Dermis microvascular lymphatic vessel endothelial cell (primary cell): Measurements from ENCODE around the gene ADNP. TPM values are rescaled to one million over a fixed set of nuclear protein-coding genes. Genes with fewer than 3 reads are reported as not detected.
A peak's percentile ranks its signal among the peaks of the same experiment; 100 is the strongest.

ENCODE experiments used
- DNase-seq, 2 donors: peaks; one replicate each; pipeline versions ENCODE4 v3.0.0 to v3.0.0-alpha.2; 2010; ENCODE audit warnings: low read depth in 2 of 2
- total RNA-seq: library from RNA; depleted of rRNA; stranded (reverse); fragments of >200 nt; gene quantifications from 2 replicates; pipeline ENCODE4 v1.2.1, GENCODE V29; 2014

Gene ADNP
- total RNA-seq, 1 donor from 2014 or later: 28.6 TPM

DNA sequence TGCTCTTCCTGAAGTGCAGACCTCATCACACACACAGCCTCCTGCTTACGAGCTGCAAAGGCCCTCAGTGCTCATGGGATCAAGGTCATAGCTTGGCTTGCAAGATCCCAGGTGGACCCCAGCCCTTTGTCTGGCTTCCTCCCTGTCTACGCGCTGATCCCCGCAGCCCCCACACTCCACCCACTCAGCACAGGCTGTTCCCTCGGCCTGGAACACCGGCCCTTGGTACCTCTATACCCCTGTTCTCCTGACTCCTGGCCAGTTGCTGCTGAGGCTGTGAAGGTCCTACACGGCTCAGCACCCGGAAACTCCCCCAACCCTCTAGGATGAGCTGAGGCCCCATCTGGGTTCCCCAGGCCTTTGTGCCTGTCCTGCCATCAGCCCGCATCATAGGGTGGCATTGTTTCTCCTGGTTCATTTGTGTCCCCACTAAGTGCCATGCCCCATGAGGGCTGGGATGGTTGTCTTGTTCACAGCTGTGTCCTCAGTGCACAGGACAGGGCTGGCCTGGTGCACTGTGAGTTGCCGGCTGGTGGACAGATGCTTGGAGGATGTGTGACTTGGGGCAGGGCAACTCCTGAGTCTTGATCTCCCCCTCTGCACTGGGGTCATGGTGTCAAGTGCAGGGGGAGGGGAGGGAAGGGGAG lies 57.0 kb downstream of the ADNP start:
- DNase-seq: no peak

DNA sequence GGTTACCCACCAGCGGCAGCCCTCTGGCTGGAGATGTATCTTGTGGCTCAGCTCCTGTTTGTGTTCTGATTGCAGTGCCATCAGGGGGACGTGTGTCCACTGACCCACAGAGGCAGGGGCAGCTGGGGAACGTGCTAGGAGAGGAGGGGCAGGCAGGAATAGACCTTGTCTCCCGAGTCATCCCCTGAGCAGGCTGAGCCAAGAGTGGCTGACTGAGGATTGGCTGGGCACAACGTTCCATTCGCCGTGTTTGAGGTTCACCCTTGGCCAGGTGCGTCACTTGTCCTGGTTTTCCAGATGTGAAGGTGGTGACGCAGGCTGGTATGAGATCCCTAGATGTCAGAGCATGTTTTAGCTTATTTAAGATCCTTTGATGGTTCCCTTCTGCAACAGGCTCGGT lies 57.7 kb downstream of the ADNP start:
- no peak for DNase-seq

DNA sequence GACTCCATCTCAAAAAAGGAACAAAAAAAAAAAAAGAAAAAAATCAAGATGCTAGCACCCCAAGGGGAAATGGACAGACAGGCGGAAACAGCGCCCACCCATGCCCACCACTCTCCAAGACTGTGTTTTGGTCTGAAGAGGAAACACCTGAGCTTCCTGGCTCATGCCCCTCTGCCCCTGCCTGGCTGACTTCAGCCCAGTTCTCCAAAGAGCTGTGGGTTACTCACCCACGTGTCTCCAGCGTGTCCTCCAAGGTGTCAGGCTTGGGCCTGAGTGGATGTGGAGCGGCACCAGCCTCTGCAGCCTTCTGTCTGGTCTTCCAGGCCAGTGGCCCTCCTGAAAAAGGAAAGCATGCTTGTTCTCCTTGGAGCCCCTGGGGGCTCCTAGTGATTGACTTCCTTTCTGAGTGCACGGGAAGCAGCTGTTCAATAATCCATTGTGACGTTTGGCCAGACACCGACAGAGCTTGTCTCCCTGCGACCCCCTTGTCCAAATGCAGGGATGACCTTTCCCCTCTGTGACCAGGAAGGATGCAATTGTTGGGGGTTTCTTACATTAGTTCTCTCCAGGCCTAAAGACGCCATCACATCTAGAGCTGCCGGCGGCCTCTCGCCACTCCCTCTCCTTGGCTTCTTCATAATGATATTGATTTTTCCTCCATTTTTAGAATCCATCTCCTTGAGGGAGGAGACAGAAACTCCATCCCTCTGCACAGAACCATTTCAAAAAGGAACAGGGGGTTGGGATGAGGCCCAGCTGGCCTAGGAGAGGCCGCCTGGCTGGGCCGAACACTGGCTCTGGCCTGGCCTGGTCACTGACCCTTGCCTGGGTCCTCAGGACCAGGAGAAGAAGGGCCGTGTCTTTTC lies 58.4 kb downstream of the ADNP start:
- peak in 1 of 2 donors; percentile 28 for DNase-seq

DNA sequence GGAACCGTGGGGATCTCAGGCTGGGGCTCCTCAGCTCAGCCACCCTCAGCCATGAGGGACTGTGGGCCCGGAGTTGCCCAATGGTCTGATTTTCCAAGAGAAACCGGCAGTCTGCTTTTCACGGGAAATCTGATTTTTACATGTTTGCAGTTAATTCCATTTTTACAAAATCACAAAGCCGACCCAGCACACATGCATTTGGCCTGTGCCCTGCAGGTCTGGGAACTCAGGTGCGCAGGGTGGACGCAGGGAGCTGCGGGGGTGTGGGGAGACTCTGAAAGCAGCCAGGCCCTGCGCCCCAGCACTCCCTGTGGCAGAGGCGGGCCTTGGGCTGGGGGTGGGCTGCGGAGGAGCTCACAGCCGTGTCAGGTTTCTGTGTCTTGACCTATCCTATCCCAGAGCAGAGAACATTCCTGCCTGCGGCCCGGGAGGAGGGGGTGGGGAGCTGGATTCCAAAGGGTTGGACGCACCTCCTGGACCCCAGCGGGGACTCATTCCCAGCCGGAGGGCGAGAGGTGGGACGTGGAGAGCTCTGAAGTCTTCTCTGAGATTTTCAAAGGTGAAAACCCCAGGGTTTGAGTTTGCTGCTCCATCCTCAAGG lies 60.6 kb downstream of the ADNP start:
- DNase-seq: no peak

DNA sequence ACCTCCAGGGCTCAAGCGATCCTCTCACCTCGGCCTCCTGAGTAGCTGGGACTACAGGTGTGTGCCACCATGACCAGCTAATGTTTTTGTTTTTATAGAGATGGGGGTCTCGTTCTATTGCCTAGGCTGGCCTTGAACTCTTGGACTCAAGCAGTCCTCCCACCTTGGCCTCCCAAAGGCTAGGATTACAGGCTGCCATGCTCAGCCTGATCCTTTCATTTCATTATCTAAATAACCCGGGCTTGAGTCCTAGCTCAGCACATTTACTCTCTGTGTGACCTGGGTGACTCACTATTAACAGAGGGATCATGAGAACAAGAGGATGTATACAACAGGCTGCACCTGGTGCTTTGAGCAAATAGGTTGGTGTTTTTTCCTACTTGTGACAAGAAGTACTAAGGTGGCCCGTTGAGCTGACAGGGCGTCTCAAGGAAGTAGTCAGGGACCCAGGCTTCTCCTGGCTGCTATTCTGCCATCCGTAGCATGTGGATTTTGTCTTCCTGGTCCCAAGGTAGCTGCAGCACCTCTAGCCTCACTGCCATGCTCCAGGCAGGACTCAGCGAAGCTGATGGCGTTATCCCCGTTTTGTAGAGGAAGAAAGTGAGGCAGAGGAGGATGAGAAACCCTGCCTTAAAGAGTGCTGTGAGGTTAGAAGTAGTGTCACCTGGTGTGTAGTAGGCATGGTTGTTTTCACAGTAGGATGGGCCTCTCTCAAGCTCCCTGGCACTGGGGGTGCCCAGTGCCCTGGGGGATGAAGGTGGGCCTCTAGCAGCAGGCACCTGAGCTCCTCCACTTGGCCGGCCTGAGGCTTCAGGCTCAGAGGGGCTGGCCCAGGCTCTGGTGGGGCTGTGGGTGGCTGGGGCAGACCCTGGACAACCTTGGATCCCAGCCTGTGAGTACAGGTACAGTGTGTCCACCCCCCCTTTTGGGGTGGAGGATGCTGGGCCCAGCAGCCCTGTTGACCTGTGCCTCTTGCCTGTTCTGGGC lies 62.4 kb downstream of the ADNP start:
- peak in 1 of 2 donors; percentile 19 for DNase-seq

DNA sequence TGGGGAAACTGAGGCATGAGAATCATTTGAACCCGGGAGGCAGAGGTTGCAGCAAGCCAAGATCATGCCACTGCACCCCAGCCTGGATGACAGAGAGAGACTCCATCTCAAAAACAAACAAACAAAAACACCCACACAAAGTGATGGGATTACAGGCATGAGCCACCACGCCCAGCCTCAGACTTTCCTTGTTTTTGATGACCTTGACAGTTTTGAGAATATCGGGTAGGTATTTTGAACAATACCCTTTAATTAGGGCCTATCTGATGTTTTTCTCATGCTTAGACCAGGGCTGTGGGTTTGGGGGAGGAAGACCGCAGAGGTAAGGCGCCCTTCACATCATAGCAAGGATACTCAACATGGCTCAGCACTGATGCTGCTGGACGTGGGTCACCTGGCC lies 63.4 kb downstream of the ADNP start:
- DNase-seq: no peak

DNA sequence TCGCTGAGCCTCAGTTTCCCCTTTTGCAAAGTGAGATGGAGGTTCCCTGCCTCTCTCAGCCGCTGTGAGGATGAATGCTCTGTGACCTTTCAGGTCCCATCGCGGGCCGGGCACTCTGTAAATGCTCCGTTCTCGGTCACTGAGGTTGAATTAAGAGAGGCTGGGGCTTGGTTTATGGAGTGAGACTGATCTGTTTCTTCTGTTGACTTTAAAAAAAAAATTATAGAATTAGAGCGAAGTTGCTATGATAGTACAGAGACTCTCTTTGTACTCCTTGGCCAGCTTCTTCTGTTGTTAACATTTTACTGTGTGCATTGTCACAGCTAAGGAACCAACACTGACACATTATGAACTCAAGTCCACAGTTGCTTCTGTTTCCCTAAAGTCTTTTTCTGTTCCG lies 64.4 kb downstream of the ADNP start:
- DNase-seq: no peak

DNA sequence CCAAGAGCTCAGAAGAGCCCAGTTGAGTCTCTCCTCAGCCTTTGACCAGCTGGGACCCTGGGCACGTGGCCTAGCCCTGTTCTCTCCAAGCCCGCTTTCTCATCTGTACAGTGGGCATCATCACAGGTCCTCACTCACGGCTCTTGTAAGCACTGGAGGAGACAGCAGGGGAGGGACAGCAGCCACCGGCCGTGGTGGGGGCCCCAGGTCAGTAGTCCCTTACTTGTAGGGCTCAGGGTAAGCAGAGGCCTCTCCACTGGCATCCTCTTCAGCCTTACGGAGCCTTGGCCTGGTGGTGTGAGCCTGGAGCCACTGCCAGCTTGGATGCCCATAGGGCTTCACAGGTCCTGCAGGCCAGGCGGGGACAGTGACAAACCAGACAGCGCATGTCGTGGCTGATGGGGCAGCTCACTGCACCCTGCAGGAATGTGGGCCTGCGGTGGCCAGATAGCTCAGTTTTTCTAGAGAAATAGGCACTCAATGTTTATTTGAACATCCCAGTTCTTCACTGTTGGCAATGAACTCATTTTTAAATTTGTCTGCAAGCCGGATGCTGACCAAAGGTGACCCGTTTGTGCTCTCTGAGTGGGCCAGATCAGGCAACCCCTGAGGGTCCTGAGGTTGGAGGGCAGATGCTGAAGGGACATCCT lies 65.1 kb downstream of the ADNP start:
- DNase-seq: no peak

DNA sequence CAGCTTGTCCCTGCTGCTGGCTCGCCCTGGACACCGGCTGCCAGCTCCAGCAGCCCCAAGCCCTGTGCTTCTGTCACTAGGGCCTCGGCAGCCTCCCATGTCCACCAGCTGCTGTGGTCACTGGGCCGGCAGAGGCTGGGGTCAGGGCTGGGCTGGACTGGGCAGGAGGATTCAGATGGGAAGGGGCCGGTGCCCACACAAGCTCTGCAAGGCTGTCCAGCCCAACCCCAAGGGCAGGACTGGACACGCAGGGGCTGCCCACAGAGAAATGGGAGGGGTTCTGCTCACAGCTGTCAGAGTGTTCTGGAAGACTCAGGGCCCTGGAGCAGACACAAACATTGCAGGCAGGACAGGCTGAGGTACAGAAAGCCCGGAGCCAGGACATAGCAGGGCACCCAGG lies 65.6 kb downstream of the ADNP start:
- DNase-seq: no peak

DNA sequence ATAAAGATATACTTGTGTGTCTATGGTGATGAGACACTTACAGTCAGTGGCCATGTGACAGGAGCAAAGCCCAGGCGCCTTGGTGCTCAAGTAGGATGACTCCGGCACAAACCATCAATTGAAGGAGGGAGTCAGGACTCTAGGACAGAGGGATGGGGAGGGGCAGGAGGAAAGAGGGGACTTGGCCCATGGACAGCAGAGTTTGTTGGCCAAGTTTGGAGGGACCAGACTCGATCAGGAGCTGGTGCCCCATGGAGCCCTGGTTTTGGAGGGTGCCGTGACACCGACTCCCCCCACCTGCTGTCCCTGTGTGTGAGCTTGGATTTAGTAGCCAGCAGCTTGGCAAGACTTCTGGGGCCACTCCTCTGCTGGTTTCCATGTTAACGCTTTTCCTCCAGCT lies 66.1 kb downstream of the ADNP start:
- DNase-seq: no peak

DNA sequence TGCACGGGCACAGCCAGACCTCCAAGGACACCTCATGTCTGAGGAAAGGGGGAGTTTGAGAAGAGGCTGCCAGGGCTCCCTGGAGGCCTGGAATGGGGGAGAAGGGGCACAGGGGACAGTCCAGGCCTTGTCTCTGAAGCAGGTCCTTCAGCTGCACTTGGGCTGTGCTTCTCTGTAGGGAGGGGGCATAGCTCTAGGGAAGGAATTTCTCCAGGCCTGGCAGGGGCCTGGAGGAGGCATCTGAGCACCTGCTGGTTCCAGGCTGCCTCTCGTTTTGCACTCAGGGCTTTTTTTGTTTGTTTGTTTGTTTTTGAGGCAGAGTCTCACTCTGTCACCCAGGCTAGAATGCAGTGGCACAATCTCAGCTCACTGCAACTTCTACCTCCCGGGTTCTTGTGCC lies 68.7 kb downstream of the ADNP start:
- DNase-seq: no peak

DNA sequence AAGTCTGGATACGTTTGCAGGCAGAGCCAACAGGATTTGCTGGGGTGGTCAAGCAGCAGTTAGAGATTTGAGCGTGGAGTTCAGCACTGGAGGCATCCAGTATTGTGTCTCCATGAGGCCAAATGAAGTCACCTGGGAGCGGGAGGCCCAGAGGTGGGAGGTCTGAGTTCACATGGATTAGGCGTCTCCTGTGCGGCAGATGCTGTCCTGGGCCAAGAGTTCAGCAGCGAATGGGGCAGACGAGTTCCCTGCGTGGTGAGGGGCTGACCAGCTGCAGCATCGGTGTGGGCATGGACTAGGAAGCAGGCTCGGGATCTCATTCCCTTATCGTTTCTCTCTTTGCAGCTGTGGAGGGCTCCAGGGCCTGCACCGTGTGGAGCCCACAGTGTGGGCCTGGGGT lies 70.2 kb downstream of the ADNP start:
- no peak for DNase-seq

DNA sequence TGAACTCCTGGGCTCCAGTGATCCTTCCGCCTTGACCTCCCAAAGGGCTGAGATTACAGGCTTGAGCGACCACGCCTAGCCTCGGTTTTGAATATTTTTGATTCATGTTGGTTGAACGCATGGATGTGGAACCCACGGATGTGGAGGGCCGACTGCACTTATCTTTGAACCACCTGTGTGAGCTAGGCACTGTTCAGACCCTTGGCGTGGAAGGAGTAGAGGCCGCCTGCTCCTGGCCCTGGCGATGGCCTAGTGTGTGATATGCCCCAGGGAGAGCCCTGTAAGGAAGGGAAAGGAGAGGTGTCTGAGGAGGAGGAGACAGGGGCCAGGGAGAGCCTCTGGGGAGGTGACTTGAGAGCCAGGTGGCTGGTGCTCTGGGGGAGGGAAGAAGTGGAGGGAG lies 72.1 kb downstream of the ADNP start:
- no peak for DNase-seq

DNA sequence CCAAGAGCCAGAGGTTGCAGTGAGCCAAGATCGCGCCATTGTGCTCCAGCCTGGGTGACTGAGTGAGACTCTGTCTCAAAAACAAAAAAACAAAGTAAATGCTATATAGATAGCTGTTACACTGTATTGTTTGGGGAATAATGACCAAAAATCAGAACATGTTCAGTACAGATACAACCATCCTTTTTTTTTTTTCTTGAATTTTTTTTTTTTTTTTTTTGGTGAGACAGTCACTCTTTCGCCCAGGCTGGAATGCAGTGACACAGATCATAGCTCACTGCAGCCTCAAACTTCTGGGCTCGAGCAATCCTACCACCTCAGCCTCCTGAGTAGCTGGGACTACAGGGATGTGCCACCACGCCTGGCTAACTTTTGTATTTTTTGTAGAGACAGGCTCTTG lies 72.7 kb downstream of the ADNP start:
- DNase-seq: no peak

DNA sequence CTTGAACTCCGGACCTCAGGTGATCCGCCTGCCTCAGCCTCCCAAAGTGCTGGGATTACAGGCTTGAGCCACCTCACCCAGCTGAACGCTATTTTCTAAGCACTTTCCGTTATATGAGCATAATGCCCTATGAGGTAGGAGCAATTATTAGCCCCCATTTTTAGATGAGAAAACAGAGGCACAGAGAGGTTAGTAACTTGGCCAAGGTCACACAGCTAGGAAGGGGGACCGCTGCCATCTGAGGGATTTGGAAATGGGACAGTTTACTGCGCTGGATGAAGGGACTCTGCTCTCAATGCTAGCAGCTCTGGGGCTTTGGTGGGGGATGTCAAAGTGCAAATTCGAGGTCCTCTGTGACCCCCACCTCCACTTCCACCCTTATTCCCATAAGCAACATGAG lies 73.9 kb downstream of the ADNP start:
- DNase-seq: no peak

DNA sequence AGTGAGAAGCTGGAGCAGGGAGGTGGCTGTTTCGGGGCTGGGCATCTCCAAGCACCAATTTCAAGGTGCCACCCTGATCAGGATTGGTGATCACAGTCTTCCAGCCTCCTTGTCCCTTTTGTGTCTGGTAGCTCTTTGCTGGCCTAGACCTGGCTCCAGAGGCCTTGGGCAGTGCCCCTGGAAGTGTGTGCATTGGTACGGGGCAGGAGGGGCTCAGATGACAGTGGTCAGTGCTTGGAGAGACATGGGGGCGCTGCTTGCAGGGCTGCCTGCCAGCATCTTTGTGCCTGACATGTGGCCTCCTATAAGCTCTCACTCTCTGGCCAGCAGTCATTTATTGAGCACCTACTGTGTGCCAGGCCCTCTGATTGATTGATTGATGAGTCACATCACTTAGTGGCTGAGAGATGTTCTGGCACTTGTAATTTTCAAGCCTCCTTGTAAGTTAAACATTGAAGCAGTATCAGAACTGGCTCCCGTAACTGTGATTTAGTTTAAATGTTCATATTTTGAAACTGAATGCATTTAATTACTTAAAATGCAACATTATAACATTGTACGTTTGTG lies 74.7 kb downstream of the ADNP start:
- no peak for DNase-seq

DNA sequence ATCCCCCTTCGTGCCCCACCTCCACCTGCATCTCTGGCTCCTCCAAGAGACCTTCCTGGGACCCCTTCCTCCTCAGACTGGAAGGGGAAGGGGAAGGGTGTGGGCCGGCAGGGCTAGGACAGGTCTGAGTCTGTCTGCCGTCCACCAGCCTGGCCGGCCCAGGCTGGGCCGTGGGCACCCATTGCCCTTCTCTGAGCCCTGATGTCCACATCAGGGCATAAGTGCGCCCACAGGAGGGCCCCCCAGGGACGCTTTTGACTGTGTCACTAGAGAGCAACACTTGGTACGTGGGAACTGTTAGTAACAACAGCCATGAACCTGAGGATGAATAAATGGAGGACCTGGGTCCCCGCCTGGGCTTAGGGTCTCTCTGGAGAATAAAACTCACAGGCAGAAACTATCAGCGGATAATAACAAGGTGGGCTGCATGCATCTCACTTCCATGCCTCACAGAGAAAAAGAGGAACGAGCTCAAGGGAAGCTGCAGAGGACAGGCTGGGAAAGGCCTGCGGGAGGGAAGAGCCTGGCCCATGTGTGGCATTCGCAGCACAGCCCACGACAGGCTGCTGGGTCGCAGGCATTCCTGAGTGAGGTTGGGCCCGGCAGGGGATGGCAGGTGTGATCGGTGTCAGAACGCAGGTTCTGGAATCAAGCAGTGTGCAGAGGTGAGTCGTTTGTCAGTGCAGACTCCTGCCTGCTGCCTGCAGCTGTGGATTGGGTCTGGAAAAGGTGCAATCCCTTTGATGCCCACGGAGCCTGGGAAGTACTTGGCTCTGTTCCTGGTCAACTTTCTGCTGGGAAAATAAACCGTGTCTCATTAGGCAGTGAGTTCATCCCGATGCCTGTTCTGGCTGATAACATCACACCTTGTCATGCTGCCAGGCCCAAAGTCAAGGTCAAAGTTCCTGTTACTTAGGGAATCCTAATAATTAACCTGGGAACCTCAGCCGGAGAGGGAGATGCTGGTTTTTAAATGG lies 75.5 kb downstream of the ADNP start:
- no peak for DNase-seq

DNA sequence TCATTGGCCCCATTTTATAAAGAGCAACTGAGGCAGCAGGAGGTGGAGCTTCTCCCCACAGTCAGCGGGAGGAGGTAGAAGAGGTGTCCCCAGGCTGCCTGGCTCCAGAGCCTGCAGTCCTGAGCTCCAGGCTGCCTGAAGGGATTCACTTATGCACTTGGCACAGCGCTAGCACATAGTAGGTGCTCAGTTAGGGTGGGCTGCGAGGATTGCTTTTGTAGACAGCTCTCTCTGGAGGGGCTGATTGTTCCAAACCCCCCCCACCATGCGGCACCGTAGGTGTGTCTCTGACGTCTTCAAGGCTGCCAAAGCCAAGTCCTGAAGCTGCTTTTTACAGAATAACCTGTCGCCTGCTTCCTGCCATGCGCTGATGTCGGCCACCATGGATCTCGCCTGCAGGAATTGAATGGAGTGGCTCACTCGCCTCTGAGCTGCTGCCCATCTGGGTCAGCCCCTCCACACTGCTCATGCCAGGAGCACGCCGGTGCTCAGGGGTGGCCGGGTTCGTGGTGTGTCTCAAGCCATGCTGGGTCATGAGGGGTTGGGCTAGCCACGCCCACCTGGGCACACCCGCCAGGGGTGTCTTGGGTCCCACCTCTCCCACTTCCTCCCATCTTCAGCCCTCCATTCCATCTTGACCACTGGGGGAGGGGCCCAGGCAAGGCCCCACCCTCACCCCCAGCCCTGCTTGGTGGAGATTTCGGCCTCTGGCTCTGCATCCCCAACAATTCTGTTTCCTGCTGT lies 76.6 kb downstream of the ADNP start:
- no peak for DNase-seq

DNA sequence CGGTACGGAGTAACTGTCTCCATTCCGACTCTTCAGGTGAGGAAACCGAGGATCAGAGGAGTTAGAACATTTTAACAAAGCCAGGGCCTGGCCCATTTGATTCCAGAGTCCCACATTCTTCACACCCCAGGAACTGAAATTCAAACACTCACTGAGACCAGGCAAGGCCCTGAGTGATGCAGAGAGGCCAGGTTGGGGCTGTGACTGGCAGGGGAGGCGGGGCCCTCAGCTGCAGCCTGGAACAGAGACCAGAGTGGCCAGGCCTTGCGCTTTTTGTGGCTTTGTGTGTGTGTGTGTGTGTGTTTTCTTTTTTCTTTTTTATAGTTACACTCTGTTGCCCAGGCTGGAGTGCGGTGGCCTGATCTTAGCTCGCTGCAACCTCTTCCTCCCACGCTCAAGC lies 79.2 kb downstream of the ADNP start:
- DNase-seq: no peak
